GM21526 (cell line): ENCODE data around the gene LGR5.
"Not testable (repeated sequence)": the region's sequence is repeated elsewhere in the genome, so short reads cannot be mapped to it uniquely, and the experiment has no call there.

Source experiments
- ATAC-seq: cut with Tn5 transposase; IDR thresholded peaks from one replicate; pipeline ENCODE4 v1.9.1; 2021; ENCODE audit warnings: moderate library complexity; ENCODE audit not compliant: unreplicated experiment, low FRiP score

Gene LGR5

DNA sequence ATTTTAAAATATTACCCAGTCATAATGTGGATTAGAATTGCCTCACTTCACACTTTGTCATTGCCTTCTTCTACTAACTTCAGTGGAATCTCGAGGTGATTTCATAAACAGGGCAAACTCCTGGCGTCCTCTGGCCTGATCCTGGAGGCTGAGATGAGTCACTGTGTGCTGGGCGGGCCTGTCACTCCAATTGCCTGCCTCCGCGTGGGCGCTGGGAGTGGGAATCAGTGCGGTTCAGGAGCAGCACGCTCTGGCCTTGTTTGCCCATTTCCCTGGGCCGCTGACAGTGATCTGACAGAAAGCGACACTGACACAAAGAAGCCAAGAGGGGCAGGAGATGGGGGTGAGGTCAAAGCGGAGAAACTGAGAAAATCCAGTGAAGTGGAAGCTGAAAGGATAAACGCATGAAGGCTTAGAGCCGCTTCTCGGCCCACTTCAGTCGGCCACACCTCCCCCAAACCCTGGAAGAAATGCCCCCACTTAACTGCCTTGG lies 29.7 kb downstream of the LGR5 start:
- no peak for ATAC-seq

DNA sequence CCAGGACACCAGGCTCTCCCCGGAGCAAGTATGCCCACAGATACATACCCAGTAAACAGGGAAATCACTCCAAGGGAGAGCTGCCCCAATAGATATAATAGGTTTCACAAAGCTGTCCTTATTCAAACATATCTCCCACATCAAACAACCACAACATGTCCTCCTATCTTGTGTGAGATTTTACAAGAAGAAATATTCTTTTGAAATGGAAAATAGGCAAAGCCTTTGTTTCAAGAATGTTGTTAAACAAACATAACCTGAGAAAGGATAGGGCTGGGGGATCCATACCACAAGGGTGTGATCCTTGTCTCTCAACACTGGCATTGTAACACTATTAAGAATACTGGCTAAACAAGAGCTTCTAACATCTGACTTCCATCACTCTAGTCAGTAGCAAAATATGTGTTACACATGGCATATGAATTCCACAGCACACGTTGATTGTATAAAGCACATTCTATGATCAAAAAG lies 32.9 kb downstream of the LGR5 start:
- ATAC-seq: no peak

- ATAC-seq: no peak
Measured at GRCh38 chr12:71474791-71475190, 35.2 kb downstream of the LGR5 start.

- ATAC-seq: no peak
Measured at GRCh38 chr12:71475280-71475679, 35.7 kb downstream of the LGR5 start.

DNA sequence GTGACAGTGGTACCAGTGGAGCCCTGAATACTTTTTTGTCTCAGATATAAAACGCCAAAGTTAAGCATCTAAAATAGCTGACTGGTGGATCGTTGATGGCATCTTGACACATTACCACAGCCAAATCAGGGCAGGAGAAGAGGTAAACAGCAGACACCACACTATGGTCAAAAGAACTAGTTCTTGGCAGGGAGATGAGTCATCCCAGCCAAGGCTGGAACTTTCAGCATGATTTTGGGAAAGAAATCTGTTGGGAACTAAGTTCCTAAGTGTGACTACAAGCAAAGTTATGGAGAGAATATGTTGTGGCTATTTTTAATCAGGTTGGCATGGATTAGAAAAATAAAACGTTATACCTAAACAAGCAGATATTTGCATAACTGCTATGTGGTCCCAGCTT lies 36.9 kb downstream of the LGR5 start:
- ATAC-seq: no peak

GRCh38 chr12:71477609-71478008 lies 38.0 kb downstream of the LGR5 start:
- no peak for ATAC-seq

- ATAC-seq: no peak
Measured at GRCh38 chr12:71478270-71478669, 38.7 kb downstream of the LGR5 start.

DNA sequence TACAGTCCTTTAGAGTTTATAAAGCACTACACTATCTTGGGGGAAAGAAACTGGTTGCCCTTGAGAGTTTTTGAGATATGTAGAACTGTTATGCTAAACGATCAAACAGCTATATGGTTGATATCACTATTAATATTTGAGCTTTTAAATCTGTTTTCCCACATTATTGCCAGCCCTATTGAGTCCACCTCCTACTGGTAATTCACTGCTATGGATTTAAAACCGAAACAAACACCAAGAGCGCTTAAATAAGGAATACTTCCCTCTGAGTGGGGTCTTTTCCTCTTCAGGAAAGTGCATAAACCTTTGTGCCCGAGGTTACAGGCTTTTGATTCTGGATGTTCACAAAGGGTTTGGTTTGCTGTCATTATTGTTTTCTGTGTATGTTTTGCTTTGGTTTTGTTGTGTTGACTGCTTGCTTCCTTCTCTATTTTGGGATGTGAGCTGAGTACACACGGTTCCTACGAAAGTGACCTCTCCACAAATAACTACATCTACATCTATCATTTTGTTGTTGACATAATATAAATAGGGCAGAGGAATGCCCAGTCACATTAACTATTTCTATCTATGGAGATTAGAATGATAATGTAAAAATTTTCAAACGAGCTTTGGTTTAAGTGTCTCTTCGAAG lies 44.8 kb downstream of the LGR5 start:
- ATAC-seq: no peak

DNA sequence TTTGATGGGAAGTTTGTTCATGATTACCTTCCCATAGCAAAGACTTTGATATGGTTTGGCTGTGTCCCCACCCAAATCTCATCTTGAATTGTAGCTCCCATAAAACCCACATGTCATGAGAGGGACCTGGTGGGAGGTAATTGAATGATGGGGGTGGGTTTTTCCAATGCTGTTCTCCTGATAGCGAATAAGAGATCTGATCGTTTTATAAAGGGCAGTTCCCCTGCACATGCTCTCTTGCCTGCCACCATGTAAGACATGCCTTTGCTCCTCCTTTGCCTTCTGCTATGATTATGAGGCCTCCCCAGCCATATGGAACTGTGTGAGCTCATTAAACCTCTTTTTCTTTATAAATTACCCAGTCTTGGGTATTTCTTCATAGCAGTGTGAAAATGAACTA lies 51.2 kb downstream of the LGR5 start:
- not testable (repeated sequence) for ATAC-seq

- no peak for ATAC-seq
Measured at GRCh38 chr12:71492604-71493003, 53.0 kb downstream of the LGR5 start.

- ATAC-seq: no peak
Measured at GRCh38 chr12:71499834-71500233, 60.2 kb downstream of the LGR5 start.

GRCh38 chr12:71503579-71504391 lies 64.2 kb downstream of the LGR5 start:
- no peak for ATAC-seq

DNA sequence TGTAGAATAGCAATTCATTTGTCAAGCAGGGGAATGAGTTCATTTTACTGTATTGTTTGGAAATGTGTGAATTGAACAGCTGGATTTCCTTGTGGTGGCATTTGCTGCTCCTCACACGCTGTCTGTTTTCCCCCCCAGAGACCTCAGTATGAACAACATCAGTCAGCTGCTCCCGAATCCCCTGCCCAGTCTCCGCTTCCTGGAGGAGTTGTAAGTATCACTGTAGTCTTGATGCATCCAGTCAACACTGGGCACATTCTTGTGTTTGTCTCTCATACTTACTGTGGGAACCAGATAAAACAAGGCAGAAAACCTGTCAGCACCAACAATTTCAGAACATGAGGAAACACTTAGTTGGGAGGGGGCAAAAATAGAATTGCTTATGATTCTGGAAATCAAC lies 64.9 kb downstream of the LGR5 start:
- ATAC-seq: no peak

GRCh38 chr12:71509705-71510104 lies 70.1 kb downstream of the LGR5 start:
- ATAC-seq: no peak

DNA sequence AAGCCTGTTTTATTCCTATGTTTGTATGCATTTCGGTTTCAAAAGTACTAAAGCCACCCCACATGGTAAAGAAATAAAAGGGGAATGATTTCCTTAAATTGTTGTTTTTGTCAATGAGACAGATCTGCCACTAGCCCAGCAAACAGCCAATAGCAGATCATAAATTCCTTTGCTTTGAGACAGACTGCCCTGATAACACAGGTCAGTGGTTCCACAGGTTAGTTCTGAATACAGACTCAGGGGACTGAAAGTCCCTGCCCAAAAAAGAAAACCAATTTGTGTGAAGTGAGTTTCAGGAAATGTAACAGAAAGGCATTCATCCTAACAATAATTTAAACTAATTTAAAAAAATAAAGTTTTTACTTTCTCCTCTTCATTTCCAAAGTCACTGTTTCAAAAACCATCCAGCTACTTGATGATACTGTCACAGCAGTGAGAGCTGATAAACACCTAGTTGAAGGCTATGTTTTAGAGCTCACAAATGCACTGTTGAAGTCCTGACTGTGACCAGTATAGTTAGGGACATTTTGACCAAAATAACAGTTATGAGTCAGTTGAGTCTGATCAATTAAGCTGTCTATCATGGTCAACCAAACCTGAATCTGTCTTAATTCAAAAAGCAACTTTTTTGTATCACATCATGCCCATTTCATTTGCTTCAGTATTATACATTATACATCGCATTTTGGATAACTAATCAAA lies 77.7 kb downstream of the LGR5 start:
- ATAC-seq: no peak

DNA sequence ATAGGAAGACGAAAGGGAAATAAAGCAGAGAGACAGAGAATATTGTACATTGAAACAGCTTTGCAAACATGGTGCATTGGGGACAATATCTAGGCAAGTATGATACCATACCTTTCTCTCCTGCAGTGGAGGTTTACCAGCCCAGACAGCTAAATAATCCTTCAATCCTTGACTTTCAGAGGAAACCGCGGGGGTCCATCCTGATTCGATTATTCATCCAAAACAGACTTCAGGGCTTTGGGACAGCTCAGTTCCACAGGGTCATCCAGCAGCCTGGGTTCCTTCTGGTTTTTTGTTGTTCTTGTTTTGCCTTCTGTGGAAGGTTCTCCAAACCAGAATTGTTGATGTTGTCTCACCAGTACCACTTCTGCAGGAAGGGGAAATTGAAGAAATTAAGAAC lies 81.5 kb downstream of the LGR5 start:
- ATAC-seq: no peak

DNA sequence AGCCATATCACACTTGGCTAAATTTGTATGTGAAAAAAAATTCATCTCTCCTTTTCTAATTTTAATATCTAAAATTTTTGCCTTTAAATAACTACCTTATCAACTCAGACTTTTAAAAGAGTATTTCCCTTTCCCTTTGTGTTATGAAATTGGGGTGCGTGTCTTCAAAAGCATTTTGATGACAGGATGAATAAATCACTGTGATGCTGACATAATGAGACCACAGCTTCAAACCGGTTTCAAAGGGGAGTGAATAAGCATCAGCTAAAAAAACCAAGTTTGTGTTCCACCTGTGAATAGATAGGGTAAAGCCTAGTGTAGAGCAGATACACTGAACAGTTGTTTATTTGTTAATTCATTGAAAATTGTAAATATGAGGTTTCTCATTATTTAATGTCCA lies 85.0 kb downstream of the LGR5 start:
- no peak for ATAC-seq

GRCh38 chr12:71533703-71534102 lies 94.1 kb downstream of the LGR5 start:
- ATAC-seq: no peak

GRCh38 chr12:71536279-71536938 lies 96.8 kb downstream of the LGR5 start:
- no peak for ATAC-seq

- no peak for ATAC-seq
Measured at GRCh38 chr12:71536939-71537622, 97.5 kb downstream of the LGR5 start.
